Transverse colon (tissue), 3 donors: Measurements from ENCODE around the gene MYADML2.

Experiments
- EP300 ChIP-seq: sonication (generic); formaldehyde crosslinking; IDR thresholded peaks from one replicate; pipeline ENCODE4 v1.6.1; 2017; ENCODE audit warnings: antibody characterized with exemption, low read depth
- POLR2A ChIP-seq: fragments of 450-650 bp; IDR thresholded peaks from one replicate; pipeline ENCODE4 v1.6.1; 2016; ENCODE audit warnings: antibody characterized with exemption, mild to moderate bottlenecking, moderate library complexity
- TF ChIP-seq, protein P1 (sequence below), 5 experiments: fragments of 200-600 bp in 3 of 5; fragments of 450-650 bp in 2 of 5; sonication (generic) in 3 of 5; IDR thresholded peaks; 1 replicate in 2 of 5; 2 replicates in 3 of 5; pipeline ENCODE4 v1.5.1; 2016 to 2017; ENCODE audit warnings: antibody characterized with exemption in 5 of 5, inconsistent platforms in 3 of 5, mild to moderate bottlenecking in 2 of 5, moderate library complexity in 1 of 5

DNA sequence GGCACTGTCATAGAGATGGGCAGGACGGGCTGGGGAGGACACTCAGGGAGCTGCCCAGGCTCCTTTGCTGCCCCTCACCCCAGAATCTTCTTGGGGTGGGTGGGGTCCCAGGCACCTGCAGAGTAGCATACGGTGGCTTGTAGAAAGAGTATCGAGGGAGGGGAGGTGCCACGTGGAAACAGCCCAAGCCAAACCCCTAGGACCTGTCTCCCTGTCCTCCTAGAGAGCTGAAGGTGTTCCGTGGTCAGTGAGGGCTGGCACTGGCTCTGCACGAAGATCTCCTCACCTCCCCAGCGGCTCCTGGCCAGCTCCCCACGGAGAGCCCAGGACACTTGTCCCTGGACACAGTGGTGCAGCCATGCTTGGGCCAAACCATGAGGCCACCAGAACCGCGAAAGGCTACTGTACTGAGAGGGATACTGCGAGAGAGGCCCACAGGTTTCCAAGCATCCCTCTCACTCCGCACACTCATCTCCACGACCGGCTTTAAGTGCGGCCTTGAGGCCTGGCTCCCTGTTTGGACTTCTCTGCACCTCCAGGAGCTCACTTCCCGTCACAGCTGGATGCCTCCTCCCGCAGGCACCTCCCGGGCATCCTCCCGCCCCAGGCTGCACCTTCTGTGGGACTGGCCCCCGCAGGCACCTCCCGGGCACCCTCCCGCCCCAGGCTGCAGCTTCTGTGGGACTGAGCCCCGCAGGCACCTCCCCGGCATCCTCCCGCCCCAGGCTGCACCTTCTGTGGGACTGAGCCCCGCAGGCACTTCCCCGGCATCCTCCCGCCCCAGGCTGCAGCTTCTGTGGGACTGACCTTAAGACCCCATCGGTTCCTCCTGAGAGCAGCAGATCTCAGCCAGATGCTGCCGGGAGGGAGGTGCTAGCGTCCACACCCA is 17.5 kb downstream of the MYADML2 start:
- TF ChIP-seq, protein P1, sequence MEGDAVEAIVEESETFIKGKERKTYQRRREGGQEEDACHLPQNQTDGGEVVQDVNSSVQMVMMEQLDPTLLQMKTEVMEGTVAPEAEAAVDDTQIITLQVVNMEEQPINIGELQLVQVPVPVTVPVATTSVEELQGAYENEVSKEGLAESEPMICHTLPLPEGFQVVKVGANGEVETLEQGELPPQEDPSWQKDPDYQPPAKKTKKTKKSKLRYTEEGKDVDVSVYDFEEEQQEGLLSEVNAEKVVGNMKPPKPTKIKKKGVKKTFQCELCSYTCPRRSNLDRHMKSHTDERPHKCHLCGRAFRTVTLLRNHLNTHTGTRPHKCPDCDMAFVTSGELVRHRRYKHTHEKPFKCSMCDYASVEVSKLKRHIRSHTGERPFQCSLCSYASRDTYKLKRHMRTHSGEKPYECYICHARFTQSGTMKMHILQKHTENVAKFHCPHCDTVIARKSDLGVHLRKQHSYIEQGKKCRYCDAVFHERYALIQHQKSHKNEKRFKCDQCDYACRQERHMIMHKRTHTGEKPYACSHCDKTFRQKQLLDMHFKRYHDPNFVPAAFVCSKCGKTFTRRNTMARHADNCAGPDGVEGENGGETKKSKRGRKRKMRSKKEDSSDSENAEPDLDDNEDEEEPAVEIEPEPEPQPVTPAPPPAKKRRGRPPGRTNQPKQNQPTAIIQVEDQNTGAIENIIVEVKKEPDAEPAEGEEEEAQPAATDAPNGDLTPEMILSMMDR (IDR thresholded peaks at IDR 0.05), result no peak
- TF ChIP-seq POLR2A (no peak), EP300 (no peak)
